A549 (cell line): ENCODE results near the gene HOXC6.

Experiments
- CBX8 ChIP-seq: fragments of 200-600 bp; sonication (generic); IDR thresholded peaks from 2 replicates; pipeline ENCODE4 v1.6.1; 2016
- CTCF ChIP-seq: fragments of >200 bp; sonication (Bioruptor Twin); formaldehyde crosslinking; IDR thresholded peaks from 3 replicates; pipeline ENCODE4 v1.5.1; 2016
- RFX5 ChIP-seq: fragments of 450-650 bp; IDR thresholded peaks from 2 replicates; pipeline ENCODE4 v1.7.1; 2014; ENCODE audit warnings: antibody characterized with exemption, mild to moderate bottlenecking, moderate library complexity

DNA sequence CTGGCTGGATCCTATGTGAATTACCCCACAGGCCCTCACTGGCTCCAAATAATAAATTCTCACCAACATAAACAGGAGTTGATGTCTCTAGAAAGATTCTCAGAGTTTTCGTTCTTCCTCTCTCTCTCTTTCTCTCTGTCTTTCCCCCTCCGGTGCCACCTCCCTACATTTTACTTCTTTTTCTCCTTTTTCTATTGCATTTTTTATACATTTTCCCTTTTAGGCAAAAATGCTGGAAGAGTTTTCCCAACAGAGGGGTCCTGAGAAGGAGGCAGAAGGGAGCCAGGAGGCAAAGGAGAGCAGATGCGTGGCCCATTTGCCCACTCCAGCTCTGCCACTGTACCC is 826 bp upstream of the HOXC6 start:
- no peak for TF ChIP-seq CTCF
- TF ChIP-seq RFX5: no peak
- no peak for TF ChIP-seq CBX8
